Adrenal gland (tissue), 5 donors: Measurements from ENCODE around the gene SLC44A5.

Experiments
- CTCF ChIP-seq, 6 experiments: fragments of 450-650 bp in 4 of 6; fragments of 200-600 bp in 2 of 6; sonication (generic) in 1 of 6; IDR thresholded peaks; 1 replicate in 5 of 6; 2 replicates in 1 of 6; pipeline versions ENCODE4 v1.5.1 to v1.8.0; 2016 to 2021; ENCODE audit warnings: antibody characterized with exemption in 6 of 6, mild to moderate bottlenecking in 2 of 6, moderate library complexity in 1 of 6
- POLR2A ChIP-seq, 2 donors: fragments of 450-650 bp; IDR thresholded peaks; one replicate each; pipeline ENCODE4 v1.6.1; 2017; ENCODE audit warnings: antibody characterized with exemption in 2 of 2, mild to moderate bottlenecking in 2 of 2, moderate library complexity in 1 of 2
- donor health status: DM: no; HTN: no; CAD: no.

DNA sequence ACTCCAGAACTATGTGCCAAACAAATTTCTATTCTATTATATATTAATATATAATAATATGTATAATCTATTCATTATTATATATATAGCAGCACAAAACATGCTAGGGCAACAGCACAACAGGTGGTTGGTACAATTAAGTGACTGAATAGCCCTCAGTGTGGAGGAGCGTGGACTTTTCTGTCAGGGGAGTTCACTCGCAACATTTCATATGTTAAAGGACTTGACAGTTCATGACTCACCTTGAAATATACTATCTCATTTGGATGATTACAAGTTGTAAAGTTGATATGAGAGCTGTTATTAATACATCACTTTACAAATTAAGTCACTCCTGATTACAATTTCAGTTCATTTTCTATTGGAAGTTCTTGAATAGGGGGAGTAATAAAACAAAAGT lies 298.3 kb downstream of the SLC44A5 start:
- no peak for TF ChIP-seq CTCF (IDR thresholded peaks at IDR 0.05)
- no peak for TF ChIP-seq POLR2A (IDR thresholded peaks at IDR 0.05)
